NCI-H128 (cell line): Measurements from ENCODE around the gene RGS1.

Source experiments
- DNase-seq: peaks from one replicate; lab custom pipeline; 2025; ENCODE audit not compliant: unreplicated experiment; lab: John Stamatoyannopoulos, UW

Gene RGS1

DNA sequence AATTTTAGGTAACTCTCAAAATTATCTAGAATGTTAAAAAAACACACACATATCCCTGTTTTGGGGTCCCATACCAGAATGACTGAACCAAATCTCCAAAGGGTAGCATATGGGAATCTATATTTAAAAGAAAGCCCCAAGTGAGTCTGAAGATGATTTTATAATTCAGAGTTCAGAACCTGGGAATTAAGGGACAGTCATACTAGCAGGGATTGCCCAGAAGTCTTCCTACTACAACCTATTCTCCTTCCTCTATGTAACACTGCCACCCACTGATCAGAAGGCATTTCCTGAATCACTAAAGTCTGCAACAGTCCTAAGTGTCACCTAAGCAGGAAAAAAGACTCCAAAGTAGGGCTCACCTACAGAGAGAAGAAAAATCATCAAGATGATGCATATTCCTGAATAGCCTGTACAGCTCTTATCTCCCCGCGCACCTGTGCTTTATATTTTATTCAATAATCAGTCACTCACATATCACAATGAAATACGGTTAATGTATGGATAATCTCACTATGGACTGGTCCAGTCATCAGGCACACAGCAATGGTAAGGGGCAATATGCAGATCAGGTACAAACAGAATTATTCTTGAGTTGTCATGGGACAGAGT is 4.9 kb downstream of the RGS1 start:
- no peak for DNase-seq

DNA sequence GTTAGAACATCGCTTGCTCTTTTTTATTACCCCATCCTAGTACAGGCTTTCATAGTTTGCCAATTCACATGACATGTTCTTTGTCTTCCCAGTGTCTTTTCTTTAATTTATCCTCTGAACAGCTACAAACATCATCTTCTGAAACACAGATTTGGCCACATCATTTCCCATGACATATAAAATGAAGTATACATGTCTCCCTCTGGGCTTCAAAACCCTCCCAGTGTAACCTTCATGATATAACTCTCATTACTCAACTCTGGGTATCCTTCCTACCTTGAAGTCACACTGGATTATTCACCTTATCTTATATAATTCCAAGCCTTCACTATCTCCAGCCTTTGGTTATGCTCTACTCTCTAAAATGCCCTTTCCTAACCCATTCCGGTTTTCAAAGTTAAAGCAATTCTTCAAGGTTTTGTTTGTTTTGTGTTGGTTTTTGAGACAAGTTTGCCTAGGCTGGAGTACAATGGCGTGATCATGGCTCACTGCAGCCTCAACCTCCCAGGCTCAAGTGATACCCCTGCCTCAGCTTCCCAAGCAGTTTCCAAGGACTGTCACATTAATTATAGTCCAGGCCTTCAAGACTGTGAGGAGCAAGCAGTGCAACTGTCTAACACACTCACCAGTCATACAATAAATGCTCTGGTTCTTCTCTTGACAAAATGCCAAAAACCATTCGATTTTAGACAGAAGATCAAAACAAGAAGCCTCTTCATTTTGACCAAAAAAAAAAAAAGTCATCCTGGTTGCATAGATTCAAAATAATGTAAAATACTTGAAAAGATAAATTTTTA is 5.8 kb downstream of the RGS1 start:
- DNase-seq: no peak

DNA sequence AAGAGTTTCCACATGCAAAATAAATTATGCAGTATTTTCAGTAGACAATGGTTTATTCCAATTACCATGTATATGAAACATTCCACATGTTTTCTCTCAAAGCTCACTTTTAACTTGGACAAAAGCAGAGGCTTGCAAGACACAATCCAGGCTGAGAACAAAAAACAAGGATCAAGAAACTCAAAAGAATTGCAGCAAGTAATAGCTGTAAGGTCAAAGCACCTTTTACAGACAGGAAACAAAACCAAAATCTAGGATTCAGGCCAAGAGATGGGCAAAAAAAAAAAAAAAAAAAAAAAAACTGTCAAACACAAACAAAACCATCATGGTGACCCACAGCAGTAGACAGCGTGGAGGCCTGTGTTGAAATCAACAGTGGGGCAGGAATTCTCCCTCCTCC is 9.3 kb downstream of the RGS1 start:
- no peak for DNase-seq

DNA sequence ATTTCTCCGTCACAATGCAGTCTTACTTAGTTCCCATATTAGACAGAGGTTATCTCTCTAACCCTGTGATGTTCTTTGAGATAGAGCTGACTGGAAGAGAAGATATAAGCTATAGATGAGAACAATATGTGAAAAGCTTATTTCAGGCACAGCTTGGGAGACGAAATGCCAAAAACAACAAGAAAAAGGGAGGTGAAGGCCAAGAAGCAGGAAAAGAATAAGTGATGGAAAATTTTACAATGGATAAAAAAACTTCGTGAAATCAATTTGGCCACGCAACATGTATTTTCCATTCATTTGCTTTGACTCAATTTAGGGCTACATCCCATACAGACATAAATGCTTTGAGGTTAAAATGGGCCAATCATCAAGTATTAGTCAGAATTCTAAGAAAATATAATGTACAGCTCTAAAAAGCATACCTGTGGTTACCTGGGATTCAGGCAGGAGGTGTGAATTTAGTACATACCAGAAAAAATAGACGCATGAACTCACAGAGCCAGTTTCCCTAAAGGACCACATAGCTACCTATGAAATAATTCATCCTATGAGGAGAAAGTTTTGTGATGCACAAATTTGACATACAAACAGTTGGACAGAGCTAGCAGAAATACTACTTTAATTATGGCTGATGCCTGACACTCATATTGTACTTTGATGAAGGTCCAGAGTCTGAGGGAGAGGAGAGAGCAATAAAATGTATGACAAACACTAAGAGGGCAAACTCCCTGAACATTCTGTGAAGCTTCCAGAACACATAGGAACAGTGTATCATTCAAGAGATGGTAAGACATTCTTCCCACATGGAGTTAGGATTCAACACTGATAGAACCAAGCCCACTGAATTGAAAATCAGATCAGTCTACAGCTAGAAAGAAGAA is 12.1 kb downstream of the RGS1 start:
- no peak for DNase-seq

DNA sequence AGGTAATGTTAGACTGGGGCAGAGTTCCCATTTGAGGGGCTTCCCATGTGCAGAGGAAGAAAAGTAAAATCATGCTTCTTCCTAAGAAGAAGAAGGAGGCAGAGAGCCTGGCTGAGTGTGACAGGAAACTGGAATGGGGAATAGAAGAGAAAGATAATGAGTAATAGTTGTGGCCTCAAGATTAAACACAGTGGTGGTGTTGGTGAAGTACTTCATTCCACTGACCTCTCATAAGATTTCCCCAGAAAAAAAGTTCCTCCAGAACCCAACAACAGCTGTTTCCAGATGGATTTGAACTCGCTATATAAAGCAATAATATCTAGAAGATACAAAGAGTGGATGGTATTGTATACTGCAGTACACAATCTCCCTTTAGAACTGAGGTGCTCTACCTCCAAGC is 13.0 kb downstream of the RGS1 start:
- DNase-seq: no peak

DNA sequence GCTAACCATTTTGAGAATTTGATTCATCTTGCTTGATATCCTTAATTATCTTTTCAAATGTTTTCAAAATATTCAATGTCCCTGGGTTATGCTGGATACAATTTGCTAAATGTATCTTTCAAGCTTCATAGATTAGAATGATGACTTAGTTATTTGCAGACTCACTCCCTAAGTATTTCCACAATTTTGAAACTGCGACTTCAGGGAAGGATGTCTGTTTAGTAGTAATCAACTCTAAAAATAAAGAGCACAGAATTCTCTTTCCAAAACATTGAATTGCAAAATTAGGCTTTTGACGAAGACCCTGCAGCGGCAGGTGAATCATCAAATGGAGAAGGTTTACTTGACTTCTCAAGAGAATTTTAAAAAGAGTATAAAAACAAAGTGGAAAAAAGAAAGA is 14.2 kb downstream of the RGS1 start:
- DNase-seq: no peak

DNA sequence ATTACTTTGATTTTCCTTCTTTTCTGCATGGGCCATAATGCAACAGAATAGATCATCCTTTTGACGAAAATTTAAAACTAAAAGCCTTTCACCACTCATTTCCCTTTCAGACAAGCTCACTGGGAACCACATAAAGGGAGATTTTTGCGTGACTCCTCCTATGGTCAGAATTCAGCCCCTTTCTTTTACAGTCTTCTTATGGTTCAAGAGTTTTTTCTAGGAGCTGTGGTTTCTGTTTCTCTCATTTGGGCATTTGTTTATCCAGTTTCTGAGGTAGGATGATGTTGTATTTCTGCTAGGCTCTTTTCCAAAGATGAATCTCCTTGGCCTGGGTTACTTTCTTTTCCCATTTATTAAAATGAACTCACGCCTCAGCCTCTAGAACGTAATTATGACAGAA is 16.9 kb downstream of the RGS1 start:
- DNase-seq: no peak

DNA sequence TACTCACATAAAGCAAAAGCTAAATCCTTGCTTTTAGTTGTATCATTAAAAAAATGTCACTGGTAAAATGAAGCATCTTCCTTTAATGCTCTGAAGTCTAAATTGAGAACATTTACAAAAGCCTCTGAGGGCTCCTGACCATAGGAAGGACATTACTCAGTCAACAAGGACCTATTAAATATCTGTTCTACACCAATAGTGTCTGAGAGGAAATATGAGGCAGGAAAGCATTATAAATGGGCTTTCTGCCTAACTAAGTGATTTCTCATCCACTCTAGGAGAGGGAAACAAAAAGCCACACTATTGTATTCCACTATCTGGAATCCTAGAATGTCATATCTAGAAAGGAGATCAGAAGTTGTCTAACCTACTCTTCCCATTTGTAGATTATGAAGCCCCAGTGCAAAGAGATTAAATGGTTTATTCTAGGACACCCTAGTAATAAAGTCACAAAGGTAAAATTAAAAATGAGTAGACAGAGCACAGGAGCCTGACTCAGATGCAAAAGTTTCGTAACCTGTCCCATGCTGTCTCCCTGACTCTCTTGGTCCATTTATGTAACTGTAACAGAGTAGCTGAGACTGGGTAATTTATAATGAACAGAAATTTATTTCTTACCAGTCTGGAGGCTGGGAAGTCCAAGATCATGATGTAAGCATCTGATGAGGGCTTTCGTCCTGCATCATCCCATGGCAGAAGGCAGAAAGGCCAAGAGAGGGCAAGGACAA is 17.6 kb downstream of the RGS1 start:
- no peak for DNase-seq

DNA sequence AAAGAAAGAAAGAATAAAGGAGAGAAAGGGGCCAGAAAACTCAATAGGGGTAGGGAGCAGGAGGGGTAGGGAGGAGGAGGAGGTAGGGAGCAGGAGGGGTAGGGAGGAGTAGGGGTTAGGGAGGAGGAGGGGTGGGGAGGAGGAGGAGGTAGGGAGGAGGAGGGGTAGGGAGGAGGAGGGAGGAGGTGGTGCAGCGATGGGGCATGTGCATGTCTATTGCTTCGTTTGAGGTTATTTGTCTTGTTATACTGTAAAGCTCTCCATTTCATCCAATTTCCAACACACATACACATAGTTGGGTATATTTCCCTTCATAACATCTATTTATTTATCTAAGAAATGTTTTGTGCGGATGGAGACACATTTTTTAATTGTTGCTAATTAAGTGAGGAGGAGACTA is 19.7 kb downstream of the RGS1 start:
- no peak for DNase-seq

DNA sequence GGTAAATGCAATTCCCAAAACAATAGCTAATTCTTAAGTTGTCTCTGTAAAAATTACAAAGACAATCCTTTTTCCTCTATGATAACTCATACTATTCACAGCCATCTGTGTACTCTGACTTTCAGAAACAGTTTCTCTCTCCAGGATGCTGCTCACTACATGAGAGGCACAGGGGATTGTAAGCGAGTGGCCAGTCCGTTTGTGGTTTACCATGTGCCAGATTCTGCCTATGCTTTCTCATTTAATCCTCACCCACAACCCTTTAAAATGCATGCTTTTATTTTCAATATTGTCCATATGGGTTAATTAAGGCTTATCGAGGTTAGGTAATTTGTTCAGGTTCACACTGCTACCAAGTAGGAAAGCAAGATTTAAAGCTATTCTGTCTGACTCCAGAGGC is 23.0 kb downstream of the RGS1 start:
- no peak for DNase-seq

DNA sequence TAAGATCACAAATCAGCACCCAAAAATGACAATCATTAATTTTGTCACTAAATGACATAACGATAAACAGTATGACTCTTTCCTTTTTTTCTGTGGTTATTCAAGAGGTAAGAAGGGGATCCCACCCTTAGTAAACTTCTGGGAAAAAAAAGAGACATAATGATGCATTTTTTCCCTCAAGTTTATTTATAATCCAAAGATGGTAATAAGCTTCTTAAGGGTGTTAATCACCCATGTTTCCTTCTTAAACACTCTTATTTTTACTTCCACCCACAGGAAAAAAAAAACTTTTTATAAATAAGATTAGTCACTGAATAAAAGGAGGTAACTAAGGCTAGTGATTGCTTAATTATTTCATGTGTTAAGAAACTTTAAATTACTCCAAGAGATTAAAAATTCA is 24.7 kb downstream of the RGS1 start:
- no peak for DNase-seq

DNA sequence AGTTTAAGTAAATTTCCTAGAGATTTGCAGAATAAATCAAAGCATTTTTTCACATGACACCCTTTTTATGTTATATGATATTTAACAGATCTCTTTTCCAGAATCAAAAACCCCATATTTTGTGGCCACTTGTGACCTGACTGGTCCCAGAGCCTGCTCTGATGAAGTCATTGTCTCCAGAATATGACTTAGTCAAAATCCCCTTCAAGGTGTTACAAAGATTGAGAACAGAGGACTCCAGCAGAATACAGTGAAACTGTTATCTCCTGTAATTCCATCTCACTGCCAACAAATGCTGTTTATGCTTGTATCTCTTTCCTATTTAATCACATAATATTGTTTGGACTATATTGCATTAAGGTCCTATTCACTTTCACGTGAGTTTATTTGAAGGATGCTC is 25.6 kb downstream of the RGS1 start:
- DNase-seq: no peak

DNA sequence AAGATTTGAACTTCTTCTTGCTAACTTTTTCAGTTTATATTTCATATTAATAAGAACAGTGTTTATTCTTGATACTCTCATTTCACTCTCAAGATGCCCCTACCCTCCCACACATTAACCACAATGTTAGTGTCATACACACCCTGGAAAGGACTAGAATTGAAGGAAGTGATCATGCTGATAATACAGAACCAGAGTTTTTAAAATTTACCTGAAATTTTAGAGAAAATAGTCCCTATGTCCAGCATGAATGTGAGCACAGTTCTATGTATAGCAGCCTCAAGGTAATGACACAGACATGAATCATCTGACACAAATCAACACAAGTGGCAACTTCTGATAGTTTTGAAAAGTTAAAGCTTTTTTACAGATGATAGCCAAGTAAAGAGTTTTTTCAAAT is 26.0 kb downstream of the RGS1 start:
- no peak for DNase-seq

DNA sequence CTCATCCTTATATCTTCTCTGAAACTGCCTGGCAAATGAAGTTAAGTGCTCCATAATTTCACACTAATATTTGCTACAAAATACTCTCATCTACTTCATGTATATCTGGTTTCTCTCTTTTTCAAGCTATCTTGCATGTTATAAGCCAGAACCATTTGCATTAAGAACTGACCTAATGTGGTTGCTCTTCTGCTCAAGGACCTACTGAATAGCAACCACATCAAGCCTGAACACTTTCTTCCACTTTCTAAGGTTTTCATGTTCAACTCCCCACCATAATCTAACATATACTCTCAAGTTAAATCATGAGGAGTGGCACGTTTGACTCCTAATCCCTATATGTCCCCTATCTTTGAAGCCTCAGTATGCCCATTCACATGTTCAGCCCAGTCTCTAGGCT is 27.2 kb downstream of the RGS1 start:
- DNase-seq: no peak

DNA sequence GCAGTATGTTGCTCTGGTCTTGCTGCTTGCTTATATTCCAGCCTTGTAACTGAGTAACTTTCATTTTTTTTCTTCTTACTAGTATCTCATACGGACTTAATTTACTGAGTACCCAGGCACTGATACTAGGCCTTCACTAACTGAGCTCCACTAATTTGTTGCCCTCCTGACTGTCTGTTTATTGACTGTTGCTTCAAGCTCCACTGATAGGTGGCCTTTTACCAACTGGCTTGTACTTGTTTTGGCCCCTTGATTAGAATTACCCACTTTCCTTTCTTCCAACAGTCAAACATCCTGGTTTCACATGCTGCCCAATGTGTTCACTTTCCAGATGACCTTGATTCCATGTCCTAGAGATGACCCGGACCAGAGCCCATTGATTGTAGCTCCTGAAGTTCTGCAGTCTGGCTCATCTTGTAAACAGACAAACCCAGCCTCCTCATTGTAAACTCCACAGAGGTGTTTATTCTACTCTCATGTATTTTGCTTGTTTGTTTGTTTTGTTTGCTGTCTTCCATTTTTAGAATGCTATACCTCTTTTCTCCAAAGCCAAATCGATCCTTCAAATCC is 27.7 kb downstream of the RGS1 start:
- no peak for DNase-seq

DNA sequence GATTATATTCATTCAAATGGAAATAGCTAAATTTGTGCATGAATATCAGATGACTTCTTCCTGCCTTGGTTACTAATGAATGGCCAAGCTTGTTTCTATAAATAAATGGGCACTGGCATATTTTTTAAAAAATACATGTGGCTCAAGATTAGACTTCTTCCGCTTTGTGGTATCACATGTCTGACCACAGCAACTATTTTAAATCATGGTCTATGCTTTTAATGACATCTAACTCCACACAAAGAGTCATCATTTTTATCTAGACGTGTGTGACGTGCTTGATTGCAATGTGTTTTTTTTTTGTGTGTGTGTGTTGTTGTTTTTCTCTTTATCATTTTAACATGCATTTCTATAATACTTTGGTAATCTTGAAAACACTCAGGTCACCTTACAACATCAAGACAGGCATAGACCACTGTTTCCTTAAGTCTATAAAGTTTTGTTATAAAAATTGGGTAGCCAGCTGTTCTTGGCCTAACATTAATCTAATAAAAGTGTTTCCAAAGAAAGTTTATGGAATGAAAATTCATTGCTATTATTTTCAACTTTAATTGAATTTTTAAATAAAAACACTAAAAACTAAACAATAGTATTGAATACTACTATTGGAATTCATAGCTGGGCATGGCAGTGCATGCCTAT is 29.5 kb downstream of the RGS1 start:
- DNase-seq: no peak

DNA sequence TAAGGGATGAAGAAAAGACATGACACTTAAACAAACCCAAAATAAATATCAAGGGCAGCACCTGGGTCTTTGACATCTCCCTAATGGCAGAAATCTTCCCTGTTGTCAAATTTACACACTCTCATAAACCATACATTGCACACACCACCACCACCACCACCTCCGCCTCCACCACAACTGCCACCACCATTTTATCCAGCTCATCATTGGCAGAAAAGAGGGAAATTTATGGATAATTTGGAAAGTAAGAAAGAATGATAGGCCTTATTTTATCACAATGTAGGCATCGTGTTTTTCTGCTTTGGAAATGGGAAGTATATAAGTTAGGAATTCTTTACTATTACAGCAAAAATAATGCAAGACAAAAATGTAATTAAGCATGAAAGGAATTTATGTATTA is 33.1 kb downstream of the RGS1 start:
- no peak for DNase-seq

DNA sequence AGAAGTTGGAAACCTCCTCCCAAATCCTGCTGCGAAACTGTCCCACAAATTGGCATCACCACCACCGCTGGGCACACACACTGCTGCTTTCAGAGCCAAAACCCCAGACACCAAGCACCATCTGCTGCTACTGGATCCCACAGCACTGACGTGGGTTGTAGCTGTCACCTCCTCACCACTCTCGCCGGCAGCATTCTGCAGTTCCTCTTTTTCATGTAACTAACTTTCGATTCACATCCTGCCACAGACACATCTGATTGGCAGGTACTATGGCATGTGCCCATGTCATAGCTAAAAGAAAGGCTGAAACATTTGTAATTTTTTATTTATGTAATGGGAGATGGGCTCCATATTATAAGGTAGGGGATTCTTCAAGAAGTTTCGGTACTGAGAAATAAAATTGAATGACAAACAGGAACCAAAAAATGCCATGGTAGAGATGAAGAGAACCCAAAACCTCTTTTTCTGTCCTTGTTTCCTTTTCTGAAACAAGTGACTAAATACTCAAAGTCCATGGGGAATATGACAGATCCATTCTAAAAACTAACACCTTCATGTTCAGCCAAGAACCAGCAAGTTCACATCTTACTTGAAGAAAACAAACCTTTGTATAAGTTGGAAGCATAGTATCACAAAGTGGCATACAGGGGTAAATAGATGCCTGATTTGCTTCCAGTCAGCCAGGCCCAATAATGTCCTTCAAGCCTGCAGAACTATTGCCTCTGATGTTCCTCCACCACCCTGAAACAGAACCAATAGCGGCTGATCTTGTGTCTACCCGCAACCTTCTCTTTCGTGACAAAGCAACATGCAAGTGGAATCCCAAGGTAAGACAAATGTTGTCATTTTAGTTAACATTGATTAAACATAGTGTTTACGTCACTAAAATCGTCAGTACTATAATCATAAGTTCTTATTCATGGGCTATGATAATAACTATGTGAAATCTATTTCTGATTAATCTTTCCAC is 33.8 kb downstream of the RGS1 start:
- no peak for DNase-seq

DNA sequence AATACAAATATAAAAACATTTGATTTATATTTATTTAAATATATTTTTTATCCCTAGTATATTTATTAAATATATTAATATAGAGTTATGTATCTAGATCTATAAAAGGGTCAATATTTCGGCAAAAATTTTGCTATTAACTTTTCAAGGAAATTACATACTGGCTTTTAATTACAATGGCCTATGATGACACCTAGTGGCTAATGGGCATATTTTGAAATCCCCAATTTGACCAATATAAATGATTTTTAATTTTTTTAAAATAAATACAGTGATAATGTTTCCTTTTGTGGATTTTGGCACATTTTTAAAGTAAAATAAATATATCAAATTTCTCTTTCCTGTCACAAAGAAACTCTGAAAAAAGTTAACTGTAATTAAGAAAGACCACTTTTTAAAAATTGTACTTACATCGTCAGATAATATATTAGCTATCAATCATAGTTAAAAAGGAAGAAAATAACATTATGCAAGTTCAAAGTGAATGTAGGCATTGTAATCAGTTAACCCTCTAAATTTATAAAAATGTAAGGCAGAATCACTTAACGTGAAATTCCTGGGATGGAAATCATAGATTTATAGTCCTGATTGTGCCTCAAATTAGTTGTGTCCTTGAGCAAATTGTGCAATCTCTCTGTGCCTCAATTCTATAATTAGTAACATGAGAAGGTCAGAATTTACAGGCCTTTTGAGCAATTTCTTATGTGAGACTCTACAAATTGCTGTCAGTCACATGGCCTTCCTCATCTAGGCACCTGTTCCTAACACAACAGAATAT is 34.7 kb downstream of the RGS1 start:
- no peak for DNase-seq
